GM12878 (cell line): ENCODE results near the gene RGS14. TPM values are rescaled to one million over a fixed set of nuclear protein-coding genes. Genes with fewer than 3 reads are reported as not detected.

Source experiments
- BMI1 ChIP-seq: fragments of 450-650 bp; IDR thresholded peaks from 2 replicates; pipeline ENCODE4 v1.6.1; 2016; ENCODE audit warnings: mild to moderate bottlenecking, moderate library complexity, borderline replicate concordance
- ETV6 ChIP-seq, 2 experiments: fragments of 450-650 bp in 1 of 2; IDR thresholded peaks in 1 of 2; conservative IDR thresholded peaks in 1 of 2; 2 replicates each; pipeline ENCODE4 v1.6.1; 2014; ENCODE audit warnings: antibody characterized with exemption in 1 of 2, borderline replicate concordance in 1 of 2, low read depth in 1 of 2, mild to moderate bottlenecking in 1 of 2, moderate library complexity in 1 of 2
- FOXK2 ChIP-seq: fragments of 450-650 bp; IDR thresholded peaks from 2 replicates; pipeline ENCODE4 v1.6.1; 2017; ENCODE audit warnings: mild to moderate bottlenecking, moderate library complexity
- NR2C2 ChIP-seq: IDR thresholded peaks from 2 replicates; pipeline ENCODE4 v1.6.1; 2011; ENCODE audit warnings: borderline replicate concordance, low read depth; ENCODE audit not compliant: control insufficient read depth, insufficient read length
- PAX5 ChIP-seq: IDR thresholded peaks from 2 replicates; pipeline ENCODE4 v1.6.1; 2011; ENCODE audit warnings: low read depth, low read length, borderline replicate concordance
- RELA ChIP-seq: fragments of 450-650 bp; IDR thresholded peaks from 2 replicates; pipeline ENCODE4 v1.8.0; 2014; ENCODE audit warnings: borderline replicate concordance; ENCODE audit not compliant: partially characterized antibody
- polyA plus RNA-seq, 11 experiments: library from polyadenylated mRNA; depleted of rRNA in 4 of 11; unstranded in 6 of 11; stranded (reverse) in 5 of 11; fragments of >200 nt; fragmentation: Nextera tagmentation in 4 of 11; fragmentation: Illumina TruSeq in 1 of 11; extraction: Ambion mirVana in 4 of 11; extraction: Trizol in 1 of 11; gene quantifications; 1 replicate in 1 of 11; 2 replicates in 10 of 11; pipeline versions ENCODE4 v1.2.1 to v1.2.3, GENCODE V29; 2011 to 2016; ENCODE audit warnings: inconsistent platforms in 2 of 11, missing spikeins in 2 of 11, low read depth in 1 of 11
- total RNA-seq, 4 experiments: library from RNA; depleted of rRNA in 3 of 4; stranded (reverse); fragments of >200 nt in 3 of 4; fragmentation: Illumina TruSeq in 1 of 4; extraction: Trizol in 1 of 4; gene quantifications; 2 replicates each; pipeline versions ENCODE4 v1.2.1 to v1.2.3, GENCODE V29; 2013 to 2021
- TF ChIP-seq, protein P1 (sequence below): fragments of 450-650 bp; formaldehyde crosslinking; IDR thresholded peaks from 2 replicates; pipeline ENCODE4 v1.4.0; 2020; ENCODE audit warnings: mild to moderate bottlenecking, moderate library complexity

The RGS14 gene
- total and polyA plus RNA-seq, 10 of the 15 experiments (the other 5 are each of a cell fraction or from before 2014, with no cell fraction given): 0.19 to 88.7 (median 54.8) TPM

DNA sequence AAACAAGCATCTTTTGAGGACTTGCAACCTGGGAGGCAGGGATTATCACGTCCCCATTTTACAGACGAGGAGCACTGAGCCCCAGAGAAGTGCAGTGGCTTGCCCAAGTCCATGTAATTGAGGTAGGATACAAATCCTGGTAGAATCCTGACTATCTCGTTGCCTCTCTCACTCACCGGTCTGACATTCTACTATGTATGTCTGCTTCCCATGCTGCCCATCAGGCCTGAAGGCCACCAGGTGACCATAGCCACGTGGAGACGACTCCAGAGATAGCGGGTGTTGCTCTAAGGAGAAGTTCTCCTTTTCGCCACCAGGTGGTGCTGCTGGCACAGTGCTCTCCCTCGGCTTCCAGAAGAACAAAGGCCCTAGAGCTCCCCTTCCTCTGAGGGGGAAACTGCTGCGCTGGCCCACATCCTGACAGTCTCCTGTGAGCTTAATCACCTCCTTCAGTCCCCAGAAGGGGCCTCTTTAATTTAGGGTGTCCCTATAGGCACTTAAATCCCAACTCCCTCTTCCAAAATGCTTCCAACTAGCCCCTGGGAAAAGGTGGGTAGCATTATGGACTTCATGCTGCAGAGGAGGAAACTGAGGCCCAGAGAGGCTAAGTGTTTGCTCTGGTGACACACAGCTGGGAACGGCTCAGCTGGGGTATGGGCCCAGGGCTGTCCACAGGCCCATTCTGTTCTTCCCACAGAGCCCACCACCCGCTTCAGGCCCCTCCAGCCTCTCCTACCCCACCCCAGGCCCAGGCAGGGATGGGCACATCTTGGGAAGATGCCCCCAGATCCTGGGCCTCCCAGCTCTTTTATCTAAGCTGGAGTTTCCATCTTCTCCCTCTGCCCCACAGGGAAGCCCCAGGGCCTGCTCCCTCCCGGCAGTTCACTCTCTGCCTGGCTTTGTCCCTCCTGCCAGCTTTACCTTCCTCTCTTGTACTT lies 32.9 kb downstream of the RGS14 start (continued):
- TF ChIP-seq BMI1 (no peak), RELA (no peak), ETV6 (conservative IDR thresholded peaks at IDR 0.05 in 1 of 2, IDR thresholded peaks at IDR 0.05 in 1 of 2; ENCODE audit: borderline replicate concordance in 1 of 2, low read depth in 1 of 2) (no peak), NR2C2 (no peak), FOXK2 (no peak), PAX5 (no peak)
- TF ChIP-seq, protein P1, sequence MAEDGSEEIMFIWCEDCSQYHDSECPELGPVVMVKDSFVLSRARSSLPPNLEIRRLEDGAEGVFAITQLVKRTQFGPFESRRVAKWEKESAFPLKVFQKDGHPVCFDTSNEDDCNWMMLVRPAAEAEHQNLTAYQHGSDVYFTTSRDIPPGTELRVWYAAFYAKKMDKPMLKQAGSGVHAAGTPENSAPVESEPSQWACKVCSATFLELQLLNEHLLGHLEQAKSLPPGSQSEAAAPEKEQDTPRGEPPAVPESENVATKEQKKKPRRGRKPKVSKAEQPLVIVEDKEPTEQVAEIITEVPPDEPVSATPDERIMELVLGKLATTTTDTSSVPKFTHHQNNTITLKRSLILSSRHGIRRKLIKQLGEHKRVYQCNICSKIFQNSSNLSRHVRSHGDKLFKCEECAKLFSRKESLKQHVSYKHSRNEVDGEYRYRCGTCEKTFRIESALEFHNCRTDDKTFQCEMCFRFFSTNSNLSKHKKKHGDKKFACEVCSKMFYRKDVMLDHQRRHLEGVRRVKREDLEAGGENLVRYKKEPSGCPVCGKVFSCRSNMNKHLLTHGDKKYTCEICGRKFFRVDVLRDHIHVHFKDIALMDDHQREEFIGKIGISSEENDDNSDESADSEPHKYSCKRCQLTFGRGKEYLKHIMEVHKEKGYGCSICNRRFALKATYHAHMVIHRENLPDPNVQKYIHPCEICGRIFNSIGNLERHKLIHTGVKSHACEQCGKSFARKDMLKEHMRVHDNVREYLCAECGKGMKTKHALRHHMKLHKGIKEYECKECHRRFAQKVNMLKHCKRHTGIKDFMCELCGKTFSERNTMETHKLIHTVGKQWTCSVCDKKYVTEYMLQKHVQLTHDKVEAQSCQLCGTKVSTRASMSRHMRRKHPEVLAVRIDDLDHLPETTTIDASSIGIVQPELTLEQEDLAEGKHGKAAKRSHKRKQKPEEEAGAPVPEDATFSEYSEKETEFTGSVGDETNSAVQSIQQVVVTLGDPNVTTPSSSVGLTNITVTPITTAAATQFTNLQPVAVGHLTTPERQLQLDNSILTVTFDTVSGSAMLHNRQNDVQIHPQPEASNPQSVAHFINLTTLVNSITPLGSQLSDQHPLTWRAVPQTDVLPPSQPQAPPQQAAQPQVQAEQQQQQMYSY (CRISPR knock-in tag): no peak
